ENCODE data around the gene SIAH3.

- TF ChIP-seq CTCF (IDR thresholded peaks at IDR 0.05; ENCODE audit: low read depth, low read length, missing input control) (no peak), TAF1 (conservative IDR thresholded peaks at IDR 0.05) (no peak), SP1 (IDR thresholded peaks at IDR 0.05) (no peak), JUND (IDR thresholded peaks at IDR 0.05) (no peak)
- TF ChIP-seq, protein P1, sequence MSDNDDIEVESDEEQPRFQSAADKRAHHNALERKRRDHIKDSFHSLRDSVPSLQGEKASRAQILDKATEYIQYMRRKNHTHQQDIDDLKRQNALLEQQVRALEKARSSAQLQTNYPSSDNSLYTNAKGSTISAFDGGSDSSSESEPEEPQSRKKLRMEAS (IDR thresholded peaks at IDR 0.05), result no peak
- TF ChIP-seq, protein P2, sequence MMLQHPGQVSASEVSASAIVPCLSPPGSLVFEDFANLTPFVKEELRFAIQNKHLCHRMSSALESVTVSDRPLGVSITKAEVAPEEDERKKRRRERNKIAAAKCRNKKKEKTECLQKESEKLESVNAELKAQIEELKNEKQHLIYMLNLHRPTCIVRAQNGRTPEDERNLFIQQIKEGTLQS (IDR thresholded peaks at IDR 0.05), result no peak
These were observed 71.7 kb downstream of the SIAH3 start for GRCh38 chr13:45779901-45780300.

Data from liver (tissue), 3 donors.